SHP77 treated with DMSO at 0.1 percent for 48 hours (cell line): ENCODE measurements around the gene ZNF790.

Experiments used
- DNase-seq: peaks from one replicate; lab custom pipeline; 2025; lab: John Stamatoyannopoulos, UW

ZNF790 gene

GRCh38 chr19:36772311-36773222, 65.6 kb downstream of the ZNF790 start, which contains the start of gene ZNF850:
TSS of gene ZNF850 (minus strand) at chr19:36772807. CDS start at chr19:36762606, 10,201 bp downstream.
- peak; percentile 90 for DNase-seq

GRCh38 chr19:36771261-36772231, 66.6 kb downstream of the ZNF790 start:
- DNase-seq, result no peak
